ENCODE data around the gene SPCS2. TPM values are rescaled to one million over a fixed set of nuclear protein-coding genes. Genes with fewer than 3 reads are reported as not detected.

SPCS2 gene
- total RNA-seq (2022) (309 and 328 TPM in 2 replicates), Bru-seq, nascent RNA (percentile 96 among the genes with signal in this experiment), BruChase-seq, experiment 1, labeled RNA remaining after a 2-hour chase (percentile 95 among the genes with signal in this experiment), BruChase-seq, experiment 2, labeled RNA remaining after a 6-hour chase (percentile 95 among the genes with signal in this experiment)
- long read RNA-seq, transcript SPCS2-207 (4 exons, 612 nt) = minor isoform, 10 of 80 reads
- long read RNA-seq, transcript SPCS2-202 (4 exons, 772 nt) = major isoform, 27 of 80 reads
- long read RNA-seq, partial matches to known transcripts = 6 of 80 reads
- long read RNA-seq, other reads (novel, unspliced or antisense) = 30 of 80 reads

GRCh38 chr11:74948898-74949752 is at the start of gene SPCS2, which contains the start of gene XRRA1:
Gene SPCS2 (plus strand): TSS chr11:74949266. CDS start chr11:74949286, 20 bp downstream.
Gene XRRA1 (minus strand): TSS chr11:74949091. CDS start chr11:74940878, 8,213 bp downstream.
- Mint-ChIP-seq H3K27me3 (ENCODE audit: insufficient read depth, unreplicated experiment) (no peaks in the 10 kb centered on the region), H3K9me3 (ENCODE audit: unreplicated experiment) (no peaks in the 10 kb centered on the region), H3K36me3 (ENCODE audit: insufficient read depth, unreplicated experiment) (peaks cover 28% of the 10 kb centered on the region), H3K4me3 (ENCODE audit: unreplicated experiment) (peak within 1 kb of the TSS; percentile 98), H3K27ac (ENCODE audit: unreplicated experiment) (peak within 1 kb of the TSS; percentile 99), H3K4me1 (ENCODE audit: low read depth, unreplicated experiment) (no peaks in the 10 kb centered on the region)
- ChIA-PET POLR2A (interaction anchor here (0.6 to 1.4 kb wide), 4 partner anchors 12 to 954 kb away, joined by 3 to 13 read pairs (median 4); partner anchors contain the start of gene NEU3), CTCF (interaction anchor here (0.5 to 1.1 kb wide), 3 partner anchors 20 to 582 kb away, joined by 3 to 6 read pairs (median 5); no protein-coding TSS in a partner anchor)
- H3K4me3 ChIP-seq (ENCODE audit: low read depth, low read length) = peak within 1 kb of the TSS; percentile 71
- H3K9me3 ChIP-seq = no peaks in the 10 kb centered on the region
- TSS peak; percentile 69 for BruUV-seq (replicated peaks)
- no peak for TF ChIP-seq CTCF (IDR thresholded peaks at IDR 0.05; ENCODE audit: insufficient read depth in 1 of 2, low read depth in 1 of 2, low read length in 1 of 2, severe bottlenecking in 1 of 2, unreplicated experiment in 1 of 2)
- intact Hi-C loops (cut with micrococcal nuclease; ENCODE audit: unreplicated experiment) = loop anchor here (1.0 kb wide), 1 partner anchor 39 kb away; the partner anchor contains the start of gene NEU3
- peaks cover 5% of the 10 kb centered on the region for H3K4me1 ChIP-seq
- DNase-seq = peak; percentile 100
- no peaks in the 10 kb centered on the region for H3K27me3 ChIP-seq (replicated peaks; ENCODE audit: control insufficient read depth, insufficient read depth, low read length)
- peaks cover 2% of the 10 kb centered on the region; the same call in 1 of the 2 replicates for H3K36me3 ChIP-seq (ENCODE audit: control insufficient read depth, insufficient read depth, low read length)

GRCh38 chr11:74902342-74902741 is 46.7 kb upstream of the SPCS2 start:
- no TSS peak for BruUV-seq (replicated peaks)
- no peaks in the 10 kb centered on the region for H3K4me1 Mint-ChIP-seq (ENCODE audit: low read depth, unreplicated experiment)

More at GRCh38 chr11:74902342-74902741, 46.7 kb upstream of the SPCS2 start:
- peaks cover 17% of the 10 kb centered on the region for H3K9me3 ChIP-seq
- Mint-ChIP-seq H3K27ac (ENCODE audit: unreplicated experiment) (no peak overlapping the region), H3K36me3 (ENCODE audit: insufficient read depth, unreplicated experiment) (no peaks in the 10 kb centered on the region), H3K4me3 (ENCODE audit: unreplicated experiment) (no peak overlapping the region), H3K27me3 (ENCODE audit: insufficient read depth, unreplicated experiment) (no peaks in the 10 kb centered on the region), H3K9me3 (ENCODE audit: unreplicated experiment) (peaks cover 38% of the 10 kb centered on the region)
- no peaks in the 10 kb centered on the region for H3K4me1 ChIP-seq
- no peak for TF ChIP-seq CTCF (IDR thresholded peaks at IDR 0.05; ENCODE audit: insufficient read depth in 1 of 2, low read depth in 1 of 2, low read length in 1 of 2, severe bottlenecking in 1 of 2, unreplicated experiment in 1 of 2)
- no peaks in the 10 kb centered on the region for H3K27me3 ChIP-seq (replicated peaks; ENCODE audit: control insufficient read depth, insufficient read depth, low read length)
- H3K36me3 ChIP-seq (ENCODE audit: control insufficient read depth, insufficient read depth, low read length) = no peaks in the 10 kb centered on the region
- CTCF ChIA-PET = no interaction called here
- POLR2A ChIA-PET = no interaction called here
- H3K4me3 ChIP-seq (ENCODE audit: low read depth, low read length) = no peak overlapping the region
- intact Hi-C loops (cut with micrococcal nuclease; ENCODE audit: unreplicated experiment) = no loop called here
- no peak for DNase-seq

Data from Caco-2 (cell line).